Retinal pigment epithelial cell (primary cell): ENCODE results near the gene PLEKHH3.

Source experiments
- DNase-seq: peaks from one replicate; pipeline ENCODE4 v3.0.0-alpha.2; 2010; ENCODE audit warnings: low read depth
- H3K4me3 ChIP-seq: 2 replicates; pipeline ENCODE4 v1.5.1; 2011; ENCODE audit warnings: mild to moderate bottlenecking, low read length, control low read depth, moderate library complexity
- CTCF ChIP-seq: conservative IDR thresholded peaks from 2 replicates; pipeline ENCODE4 v1.5.1; 2011; ENCODE audit warnings: low read depth, low read length, control low read depth, inconsistent platforms

PLEKHH3 gene

GRCh38 chr17:42704837-42705494, 28.2 kb upstream of the PLEKHH3 start:
- DNase-seq: no peak
- TF ChIP-seq CTCF: no peak
- no peak overlapping the region for H3K4me3 ChIP-seq

- no peak for DNase-seq
- no peak for TF ChIP-seq CTCF
- H3K4me3 ChIP-seq: no peak overlapping the region
Measured at GRCh38 chr17:42704490-42704836, 27.7 kb upstream of the PLEKHH3 start.

- TF ChIP-seq CTCF: no peak
- DNase-seq: no peak
- H3K4me3 ChIP-seq: no peak overlapping the region
Measured at GRCh38 chr17:42702446-42702845, 25.7 kb upstream of the PLEKHH3 start.

GRCh38 chr17:42700586-42701289, 23.9 kb upstream of the PLEKHH3 start:
- H3K4me3 ChIP-seq: no peak overlapping the region
- TF ChIP-seq CTCF: no peak
- DNase-seq: no peak

- H3K4me3 ChIP-seq: no peak overlapping the region
- DNase-seq: no peak
- TF ChIP-seq CTCF: no peak
Measured at GRCh38 chr17:42699415-42699740, 22.6 kb upstream of the PLEKHH3 start.

GRCh38 chr17:42698736-42699414, 22.1 kb upstream of the PLEKHH3 start:
- no peak for DNase-seq
- H3K4me3 ChIP-seq: no peak overlapping the region
- no peak for TF ChIP-seq CTCF
